Activated CD4-positive, alpha-beta T cell treated with anti-CD3 and anti-CD28 coated beads, Interleukin-2, amount 10 ng/mL, durations not matched to agents 7 days and 5 days (primary cell): ENCODE data around the gene ZNF300. TPM values are rescaled to one million over a fixed set of nuclear protein-coding genes. Genes with fewer than 3 reads are reported as not detected.

Source experiments
- CTCF ChIA-PET: fragments of 350-600 bp; sonication (Branson Sonifier 250); formaldehyde crosslinking; loops from one replicate; lab custom pipeline; 2021; ENCODE audit warnings: antibody characterized with exemption; lab: Charles Lee
- POLR2A ChIA-PET: fragments of 350-600 bp; sonication (Branson Sonifier 250); formaldehyde crosslinking; loops from one replicate; lab custom pipeline; 2021; ENCODE audit warnings: antibody characterized with exemption; lab: Charles Lee
- DNase-seq: peaks from one replicate; pipeline ENCODE4 v3.0.0-alpha.2; 2020
- H3K27ac Mint-ChIP-seq: one replicate; pipeline ENCODE4 v1.8.0; 2021; ENCODE audit warnings: mild to moderate bottlenecking, moderate library complexity, mixed read lengths
- H3K27me3 Mint-ChIP-seq: one replicate; pipeline ENCODE4 v1.8.0; 2021; ENCODE audit warnings: mixed read lengths
- H3K36me3 Mint-ChIP-seq: one replicate; pipeline ENCODE4 v1.8.0; 2021; ENCODE audit warnings: low read depth, mixed read lengths
- H3K4me1 Mint-ChIP-seq: one replicate; pipeline ENCODE4 v1.8.0; 2021; ENCODE audit warnings: mixed read lengths
- H3K4me3 Mint-ChIP-seq: one replicate; pipeline ENCODE4 v1.8.0; 2021; ENCODE audit warnings: mild to moderate bottlenecking, moderate library complexity, mixed read lengths
- H3K9me3 Mint-ChIP-seq: one replicate; pipeline ENCODE4 v1.8.0; 2021; ENCODE audit warnings: mixed read lengths
- total RNA-seq, 2 experiments: library from RNA; stranded (reverse); gene quantifications; one replicate each; pipeline ENCODE4 v1.2.3, GENCODE V29; 2021

ZNF300 gene
- 1 to 10 TPM; 1.9 to 2.2 TPM for total RNA-seq

- ChIA-PET POLR2A (no interaction called here), CTCF (no interaction called here)
- H3K9me3 Mint-ChIP-seq, result peaks cover 46% of the 10 kb centered on the region
- peak within 1 kb of the TSS; percentile 73 for H3K4me3 Mint-ChIP-seq
- peaks cover 2% of the 10 kb centered on the region for H3K27me3 Mint-ChIP-seq
- peaks cover 26% of the 10 kb centered on the region for H3K36me3 Mint-ChIP-seq
- H3K4me1 Mint-ChIP-seq, result peaks cover 12% of the 10 kb centered on the region
- peak; percentile 63 for DNase-seq
- H3K27ac Mint-ChIP-seq, result peak within 1 kb of the TSS; percentile 92
These were observed at the start of gene ZNF300 for GRCh38 chr5:150904479-150905311. Gene ZNF300, minus strand, starts transcription at chr5:150904980. Its CDS starts 1,825 bp downstream, at chr5:150903155.

GRCh38 chr5:150948539-150948938 lies 43.8 kb upstream of the ZNF300 start:
- Mint-ChIP-seq H3K36me3 (peaks cover 5% of the 10 kb centered on the region), H3K27me3 (peaks cover 2% of the 10 kb centered on the region), H3K9me3 (peaks cover 54% of the 10 kb centered on the region), H3K27ac (no peak overlapping the region), H3K4me1 (no peaks in the 10 kb centered on the region), H3K4me3 (no peak overlapping the region)
- CTCF ChIA-PET, result interaction anchor here (0.6 kb wide), 1 partner anchor 27 kb away, joined by 6 read pairs; no protein-coding TSS in a partner anchor
- POLR2A ChIA-PET, result no interaction called here
- DNase-seq, result no peak

DNA sequence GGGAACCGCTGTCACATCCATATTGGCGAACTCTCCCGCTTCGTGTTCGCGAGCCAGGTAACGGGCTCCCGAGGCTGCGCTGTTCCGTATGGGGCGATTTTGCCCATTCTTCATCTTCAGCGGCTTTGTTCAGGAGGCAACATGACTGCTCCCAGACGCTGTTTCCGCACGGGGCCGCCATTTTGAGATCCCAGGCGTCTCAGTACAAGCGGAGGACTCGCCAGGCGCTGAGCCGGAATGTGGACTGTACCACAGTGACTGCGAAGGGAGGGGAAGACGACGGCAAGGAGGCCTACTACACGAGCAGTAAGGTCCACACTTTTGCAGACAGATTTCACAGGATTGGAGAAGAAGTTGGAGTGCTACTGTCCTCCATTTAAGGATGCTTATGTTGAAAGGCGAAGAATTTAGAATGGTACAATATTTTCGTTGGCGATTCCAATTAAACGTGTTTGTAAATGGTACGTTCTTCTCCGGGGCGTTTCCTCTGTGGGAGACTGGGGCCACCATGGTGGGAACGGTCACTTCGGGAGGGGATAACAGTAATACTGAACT lies 41.6 kb upstream of the ZNF300 start:
- Mint-ChIP-seq H3K27me3 (peaks cover 2% of the 10 kb centered on the region), H3K4me3 (no peak overlapping the region), H3K9me3 (peaks cover 47% of the 10 kb centered on the region), H3K27ac (no peak overlapping the region), H3K36me3 (peaks cover 5% of the 10 kb centered on the region), H3K4me1 (no peaks in the 10 kb centered on the region)
- no peak for DNase-seq
- ChIA-PET POLR2A (no interaction called here), CTCF (no interaction called here)

GRCh38 chr5:150945947-150946346 lies 41.2 kb upstream of the ZNF300 start:
- no peak overlapping the region for H3K4me3 Mint-ChIP-seq
- DNase-seq, result no peak
- H3K27ac Mint-ChIP-seq, result no peak overlapping the region
- ChIA-PET CTCF (no interaction called here), POLR2A (no interaction called here)
- peaks cover 42% of the 10 kb centered on the region for H3K9me3 Mint-ChIP-seq
- peaks cover 2% of the 10 kb centered on the region for H3K27me3 Mint-ChIP-seq
- no peaks in the 10 kb centered on the region for H3K4me1 Mint-ChIP-seq
- peaks cover 5% of the 10 kb centered on the region for H3K36me3 Mint-ChIP-seq

DNA sequence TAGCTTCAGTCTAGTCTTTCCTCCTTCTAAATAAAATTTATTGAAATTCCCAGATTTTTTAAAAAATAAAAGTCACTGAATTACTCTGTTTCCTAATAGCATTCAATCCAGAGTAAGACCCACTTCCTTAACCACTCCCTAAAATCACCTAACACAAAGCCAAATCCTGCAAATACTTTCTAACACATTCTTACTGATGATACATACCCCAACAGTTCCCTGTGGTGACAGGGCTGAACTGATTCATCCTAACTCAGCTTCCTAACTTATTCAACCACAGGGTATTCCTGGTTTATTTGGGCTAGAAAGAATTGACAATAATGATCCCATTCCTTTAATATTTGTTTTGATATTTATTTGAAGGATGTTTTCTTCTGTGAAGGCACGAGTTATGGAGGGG lies 40.7 kb upstream of the ZNF300 start:
- Mint-ChIP-seq H3K4me3 (no peak overlapping the region), H3K4me1 (no peaks in the 10 kb centered on the region), H3K27me3 (peaks cover 2% of the 10 kb centered on the region), H3K9me3 (peaks cover 37% of the 10 kb centered on the region), H3K36me3 (peaks cover 5% of the 10 kb centered on the region), H3K27ac (no peak overlapping the region)
- ChIA-PET POLR2A (no interaction called here), CTCF (no interaction called here)
- DNase-seq, result no peak

- peaks cover 60% of the 10 kb centered on the region for H3K9me3 Mint-ChIP-seq
- H3K4me3 Mint-ChIP-seq, result no peak overlapping the region
- CTCF ChIA-PET, result no interaction called here
- no peak overlapping the region for H3K27ac Mint-ChIP-seq
- peaks cover 7% of the 10 kb centered on the region for H3K36me3 Mint-ChIP-seq
- DNase-seq, result no peak
- POLR2A ChIA-PET, result no interaction called here
- no peaks in the 10 kb centered on the region for H3K4me1 Mint-ChIP-seq
- H3K27me3 Mint-ChIP-seq, result no peaks in the 10 kb centered on the region
These were observed 26.7 kb upstream of the ZNF300 start for GRCh38 chr5:150931368-150931965.

DNA sequence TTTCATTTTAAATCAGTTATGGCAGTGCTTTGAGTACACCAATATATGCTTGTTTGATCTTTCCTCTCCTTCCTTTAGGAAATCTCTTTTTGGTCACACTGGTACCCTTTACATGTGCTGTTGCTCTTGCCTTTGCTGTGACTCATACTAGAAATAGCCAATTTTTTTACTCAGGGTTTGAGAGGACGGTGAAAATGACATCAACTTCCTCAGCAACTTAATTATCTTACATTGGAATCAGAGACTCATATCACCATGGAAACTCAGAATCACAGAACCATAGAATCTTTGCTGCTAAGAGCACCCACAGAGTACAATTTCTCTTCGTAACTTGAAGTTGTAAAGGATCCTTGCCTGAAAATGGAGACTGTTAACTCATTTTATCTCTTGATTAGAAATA lies 13.8 kb upstream of the ZNF300 start:
- Mint-ChIP-seq H3K4me3 (no peak overlapping the region), H3K9me3 (peaks cover 43% of the 10 kb centered on the region), H3K27me3 (peaks cover 4% of the 10 kb centered on the region), H3K27ac (no peak overlapping the region), H3K36me3 (no peaks in the 10 kb centered on the region), H3K4me1 (no peaks in the 10 kb centered on the region)
- ChIA-PET POLR2A (no interaction called here), CTCF (no interaction called here)
- DNase-seq, result no peak

GRCh38 chr5:150912312-150912814 lies 7.6 kb upstream of the ZNF300 start:
- ChIA-PET POLR2A (no interaction called here), CTCF (no interaction called here)
- Mint-ChIP-seq H3K9me3 (peaks cover 56% of the 10 kb centered on the region), H3K27ac (no peak overlapping the region), H3K4me1 (no peaks in the 10 kb centered on the region), H3K4me3 (no peak overlapping the region), H3K36me3 (no peaks in the 10 kb centered on the region), H3K27me3 (no peaks in the 10 kb centered on the region)
- DNase-seq, result no peak

- peaks cover 22% of the 10 kb centered on the region for H3K36me3 Mint-ChIP-seq
- peak overlapping the region; percentile 92 for H3K27ac Mint-ChIP-seq
- ChIA-PET POLR2A (no interaction called here), CTCF (interaction anchor here (0.6 to 1.0 kb wide), 2 partner anchors 53 to 400 kb away, joined by 4 to 7 read pairs; no protein-coding TSS in a partner anchor)
- H3K27me3 Mint-ChIP-seq, result peaks cover 2% of the 10 kb centered on the region
- H3K4me1 Mint-ChIP-seq, result peaks cover 12% of the 10 kb centered on the region
- DNase-seq, result no peak
- peak overlapping the region; percentile 73 for H3K4me3 Mint-ChIP-seq
- peaks cover 45% of the 10 kb centered on the region for H3K9me3 Mint-ChIP-seq
These were observed 518 bp upstream of the ZNF300 start for GRCh38 chr5:150905312-150905683.

GRCh38 chr5:150901446-150901845 lies 3.3 kb downstream of the ZNF300 start:
- Mint-ChIP-seq H3K27me3 (peaks cover 2% of the 10 kb centered on the region), H3K36me3 (peaks cover 41% of the 10 kb centered on the region), H3K4me3 (no peak overlapping the region), H3K9me3 (peaks cover 57% of the 10 kb centered on the region), H3K27ac (no peak overlapping the region), H3K4me1 (peaks cover 12% of the 10 kb centered on the region)
- ChIA-PET CTCF (no interaction called here), POLR2A (no interaction called here)
- DNase-seq, result no peak

DNA sequence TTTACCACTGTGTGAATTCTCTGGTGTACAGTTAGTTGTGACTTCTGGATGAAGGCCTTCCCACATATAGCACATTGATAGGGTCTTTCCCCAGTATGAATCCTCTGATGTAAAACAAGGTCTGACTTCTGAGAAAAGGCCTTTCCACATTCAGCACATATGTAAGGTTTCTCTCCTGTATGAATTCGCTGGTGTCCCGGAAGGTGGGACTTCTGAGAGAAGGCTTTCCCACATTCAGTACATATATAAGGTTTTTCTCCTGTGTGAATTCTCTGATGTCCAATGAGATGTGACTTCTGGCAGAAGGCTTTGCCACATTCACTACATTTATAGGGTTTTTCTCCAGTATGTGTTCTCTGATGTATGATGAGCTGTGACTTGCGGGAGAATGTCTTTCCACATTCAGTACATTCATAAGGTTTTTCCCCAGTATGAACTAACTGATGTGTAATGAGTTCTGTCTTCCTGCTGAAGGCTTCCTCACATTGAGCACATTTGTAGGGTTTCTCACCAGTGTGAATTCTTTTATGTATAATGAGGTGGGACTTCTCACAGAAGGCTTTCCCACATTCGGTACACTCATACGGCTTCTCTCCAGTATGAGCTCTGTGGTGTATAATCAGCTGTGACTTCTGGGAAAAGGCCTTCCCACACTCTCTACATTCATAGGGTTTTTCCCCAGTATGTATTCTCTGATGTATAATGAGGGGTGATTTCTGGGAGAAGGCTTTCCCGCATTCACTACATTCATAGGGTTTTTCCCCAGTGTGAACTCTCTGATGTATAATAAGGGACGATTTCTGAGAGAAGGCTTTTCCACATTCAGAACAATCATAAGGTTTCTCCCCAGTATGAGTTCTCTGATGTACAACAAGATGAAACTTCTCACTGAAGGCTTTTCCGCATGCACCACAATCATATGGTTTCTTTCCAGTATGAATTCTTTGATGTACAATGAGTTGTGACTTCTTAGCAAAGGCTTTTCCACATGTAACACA lies 9.1 kb downstream of the ZNF300 start:
- Mint-ChIP-seq H3K4me1 (no peaks in the 10 kb centered on the region), H3K36me3 (peaks cover 23% of the 10 kb centered on the region), H3K27ac (no peak overlapping the region), H3K4me3 (no peak overlapping the region), H3K27me3 (no peaks in the 10 kb centered on the region), H3K9me3 (peaks cover 65% of the 10 kb centered on the region)
- ChIA-PET POLR2A (no interaction called here), CTCF (interaction anchor here (1.7 kb wide), 1 partner anchor 24 kb away, joined by 4 read pairs; no protein-coding TSS in a partner anchor)
- no peak for DNase-seq

GRCh38 chr5:150879358-150879757 lies 25.4 kb downstream of the ZNF300 start:
- H3K4me3 Mint-ChIP-seq, result no peak overlapping the region
- H3K9me3 Mint-ChIP-seq, result peaks cover 31% of the 10 kb centered on the region
- DNase-seq, result no peak
- ChIA-PET CTCF (no interaction called here), POLR2A (no interaction called here)
- no peaks in the 10 kb centered on the region for H3K4me1 Mint-ChIP-seq
- no peaks in the 10 kb centered on the region for H3K36me3 Mint-ChIP-seq
- H3K27ac Mint-ChIP-seq, result no peak overlapping the region
- H3K27me3 Mint-ChIP-seq, result no peaks in the 10 kb centered on the region
